OCI-LY7 (cell line): ENCODE results near the gene PDAP1.

Experiments used
- CTCF ChIP-seq: fragments of 200-600 bp; sonication (generic); conservative IDR thresholded peaks from 2 replicates; pipeline ENCODE4 v1.5.1; 2014; ENCODE audit warnings: mild to moderate bottlenecking, antibody characterized with exemption, low read length, moderate library complexity, mixed read lengths
- EZH2phosphoT487 ChIP-seq: fragments of 200-600 bp; sonication (generic); IDR thresholded peaks from 2 replicates; pipeline ENCODE4 v1.6.1; 2018; ENCODE audit warnings: low read depth, borderline replicate concordance, mild to moderate bottlenecking, mixed run types, antibody characterized with exemption, low read length, moderate library complexity, mixed read lengths

DNA sequence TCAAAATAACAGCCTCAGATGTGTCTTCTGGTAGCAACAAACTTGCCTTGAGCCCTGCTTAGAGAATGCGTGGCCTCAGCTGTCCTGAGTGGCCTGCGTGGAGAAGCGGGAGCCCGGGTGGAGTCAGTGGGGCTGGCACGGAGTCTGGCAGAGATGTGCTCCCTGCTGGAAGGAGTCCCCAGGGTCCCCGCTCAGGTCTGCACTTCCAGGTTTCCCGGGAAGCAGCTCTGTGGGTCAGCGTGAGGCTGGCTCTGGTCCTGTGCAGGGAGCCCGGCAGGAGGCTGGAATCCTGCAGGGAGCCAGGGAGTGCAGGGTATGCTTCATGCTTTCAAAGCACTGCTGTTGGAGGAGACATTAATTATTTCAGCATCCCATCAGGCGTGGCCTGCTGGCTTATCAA, 40.5 kb upstream of the PDAP1 start:
- TF ChIP-seq CTCF (no peak), EZH2phosphoT487 (no peak)
